Sigmoid colon (tissue), 4 donors: ENCODE measurements around the gene SCUBE1.

Experiments
- EP300 ChIP-seq, 4 donors: sonication (generic); formaldehyde crosslinking; IDR thresholded peaks; one replicate each; pipeline ENCODE4 v1.6.1; 2017; ENCODE audit warnings: antibody characterized with exemption in 4 of 4
- POLR2AphosphoS5 ChIP-seq, 4 donors: sonication (generic); formaldehyde crosslinking; IDR thresholded peaks; one replicate each; pipeline ENCODE4 v1.6.1; 2017; ENCODE audit warnings: antibody characterized with exemption in 4 of 4
- TF ChIP-seq, protein P1 (sequence below), 4 experiments: fragments of 450-650 bp in 3 of 4; fragments of 200-600 bp in 1 of 4; IDR thresholded peaks; one replicate each; pipeline ENCODE4 v1.5.1; 2016 to 2019; ENCODE audit warnings: antibody characterized with exemption in 4 of 4, mild to moderate bottlenecking in 3 of 4, moderate library complexity in 2 of 4

DNA sequence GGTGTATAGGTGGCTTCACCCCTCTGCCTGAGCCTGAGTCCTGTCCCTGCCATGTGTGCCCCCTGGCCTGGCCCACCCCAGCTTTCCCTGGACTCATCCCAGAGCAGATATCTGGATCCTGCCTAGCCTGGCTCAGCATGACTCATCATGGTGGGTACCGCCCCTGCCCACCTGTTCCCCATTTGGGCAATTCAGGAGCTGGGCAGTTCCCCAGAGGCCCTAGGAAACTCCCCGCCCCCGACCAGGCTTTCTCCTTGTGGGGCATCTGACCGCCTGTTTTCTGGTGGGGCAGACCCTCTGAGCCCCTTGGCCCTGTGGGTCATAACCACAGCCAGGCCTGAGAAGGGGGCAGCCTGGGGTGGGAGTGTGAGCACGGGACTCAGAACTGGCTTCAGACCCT, 187.4 kb downstream of the SCUBE1 start:
- TF ChIP-seq, protein P1, sequence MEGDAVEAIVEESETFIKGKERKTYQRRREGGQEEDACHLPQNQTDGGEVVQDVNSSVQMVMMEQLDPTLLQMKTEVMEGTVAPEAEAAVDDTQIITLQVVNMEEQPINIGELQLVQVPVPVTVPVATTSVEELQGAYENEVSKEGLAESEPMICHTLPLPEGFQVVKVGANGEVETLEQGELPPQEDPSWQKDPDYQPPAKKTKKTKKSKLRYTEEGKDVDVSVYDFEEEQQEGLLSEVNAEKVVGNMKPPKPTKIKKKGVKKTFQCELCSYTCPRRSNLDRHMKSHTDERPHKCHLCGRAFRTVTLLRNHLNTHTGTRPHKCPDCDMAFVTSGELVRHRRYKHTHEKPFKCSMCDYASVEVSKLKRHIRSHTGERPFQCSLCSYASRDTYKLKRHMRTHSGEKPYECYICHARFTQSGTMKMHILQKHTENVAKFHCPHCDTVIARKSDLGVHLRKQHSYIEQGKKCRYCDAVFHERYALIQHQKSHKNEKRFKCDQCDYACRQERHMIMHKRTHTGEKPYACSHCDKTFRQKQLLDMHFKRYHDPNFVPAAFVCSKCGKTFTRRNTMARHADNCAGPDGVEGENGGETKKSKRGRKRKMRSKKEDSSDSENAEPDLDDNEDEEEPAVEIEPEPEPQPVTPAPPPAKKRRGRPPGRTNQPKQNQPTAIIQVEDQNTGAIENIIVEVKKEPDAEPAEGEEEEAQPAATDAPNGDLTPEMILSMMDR (IDR thresholded peaks at IDR 0.05) = no peak
- no peak for TF ChIP-seq EP300 (IDR thresholded peaks at IDR 0.05)
- no peak for TF ChIP-seq POLR2AphosphoS5 (IDR thresholded peaks at IDR 0.05)
